ENCODE data around the gene CDKAL1. TPM values are rescaled to one million over a fixed set of nuclear protein-coding genes. Genes with fewer than 3 reads are reported as not detected.

CDKAL1 gene
- total RNA-seq, 1 experiment from 2014 or later: 11.8 TPM

DNA sequence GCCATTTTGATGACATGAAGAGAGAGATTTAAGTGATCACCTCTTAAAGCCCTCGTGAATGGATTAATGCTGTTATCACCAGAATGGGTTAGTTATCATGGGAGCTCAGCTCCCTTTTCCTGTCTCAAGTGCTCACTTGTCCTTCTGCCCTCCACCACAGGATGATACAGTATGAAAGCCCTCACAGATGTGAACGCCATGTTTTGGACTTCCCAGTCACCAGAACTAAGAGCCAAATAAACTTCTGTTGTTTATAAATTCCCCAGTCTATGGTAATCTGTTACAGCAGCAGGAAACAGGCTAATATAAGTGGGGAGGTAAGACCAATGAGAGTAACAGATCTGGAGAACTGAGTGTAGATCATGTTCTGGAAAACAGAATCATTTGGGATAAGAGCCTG, 493.2 kb downstream of the CDKAL1 start:
- intact Hi-C loops (cut with micrococcal nuclease): no loop called here
- no peak for TF ChIP-seq CTCF (IDR thresholded peaks at IDR 0.05; ENCODE audit: unreplicated experiment)
- ChIA-PET POLR2A (no interaction called here), CTCF (no interaction called here)
- Mint-ChIP-seq H3K4me1 (ENCODE audit: insufficient read depth, unreplicated experiment) (peaks cover 22% of the 10 kb centered on the region), H3K9me3 (ENCODE audit: unreplicated experiment) (peaks cover 11% of the 10 kb centered on the region), H3K36me3 (ENCODE audit: insufficient read depth, unreplicated experiment) (no peaks in the 10 kb centered on the region), H3K27ac (ENCODE audit: low read depth, unreplicated experiment) (peak overlapping the region; percentile 73), H3K4me3 (ENCODE audit: unreplicated experiment) (no peak overlapping the region), H3K27me3 (ENCODE audit: insufficient read depth, unreplicated experiment) (no peaks in the 10 kb centered on the region)
- BruUV-seq (replicated peaks): no TSS peak
- DNase-seq (ENCODE audit: unreplicated experiment): no peak

- no peak for DNase-seq (ENCODE audit: unreplicated experiment)
- peaks cover 24% of the 10 kb centered on the region for H3K4me1 Mint-ChIP-seq (ENCODE audit: insufficient read depth, unreplicated experiment)
- CTCF ChIA-PET: no interaction called here
- H3K36me3 Mint-ChIP-seq (ENCODE audit: insufficient read depth, unreplicated experiment): no peaks in the 10 kb centered on the region
- no peak overlapping the region for H3K4me3 Mint-ChIP-seq (ENCODE audit: unreplicated experiment)
- POLR2A ChIA-PET: interaction anchor here (0.6 to 1.3 kb wide), 2 partner anchors 153 to 154 kb away, joined by 3 read pairs; no protein-coding TSS in a partner anchor
- no peak overlapping the region for H3K27ac Mint-ChIP-seq (ENCODE audit: low read depth, unreplicated experiment)
- no TSS peak for BruUV-seq (replicated peaks)
- H3K9me3 Mint-ChIP-seq (ENCODE audit: unreplicated experiment): peaks cover 11% of the 10 kb centered on the region
- intact Hi-C loops (cut with micrococcal nuclease): loop anchor here (5.0 kb wide), 1 partner anchor 231 kb away; no protein-coding TSS in a partner anchor
- no peak for TF ChIP-seq CTCF (IDR thresholded peaks at IDR 0.05; ENCODE audit: unreplicated experiment)
- no peaks in the 10 kb centered on the region for H3K27me3 Mint-ChIP-seq (ENCODE audit: insufficient read depth, unreplicated experiment)
Measured at GRCh38 chr6:21031182-21031581, 496.9 kb downstream of the CDKAL1 start.

GRCh38 chr6:21033084-21033483, 498.8 kb downstream of the CDKAL1 start:
- intact Hi-C loops (cut with micrococcal nuclease): loop anchor here (5.0 kb wide), 1 partner anchor 229 kb away; no protein-coding TSS in a partner anchor
- TF ChIP-seq CTCF (IDR thresholded peaks at IDR 0.05; ENCODE audit: unreplicated experiment): no peak
- POLR2A ChIA-PET: interaction anchor here (1.6 to 3.2 kb wide), 5 partner anchors 8 to 560 kb away, joined by 4 to 16 read pairs (median 5); partner anchors contain the start of gene SOX4
- TSS peak; percentile 80 for BruUV-seq (replicated peaks)
- Mint-ChIP-seq H3K4me3 (ENCODE audit: unreplicated experiment) (peak overlapping the region; percentile 49), H3K36me3 (ENCODE audit: insufficient read depth, unreplicated experiment) (no peaks in the 10 kb centered on the region), H3K4me1 (ENCODE audit: insufficient read depth, unreplicated experiment) (peaks cover 16% of the 10 kb centered on the region), H3K27ac (ENCODE audit: low read depth, unreplicated experiment) (peak overlapping the region; percentile 72), H3K9me3 (ENCODE audit: unreplicated experiment) (no peaks in the 10 kb centered on the region), H3K27me3 (ENCODE audit: insufficient read depth, unreplicated experiment) (no peaks in the 10 kb centered on the region)
- DNase-seq (ENCODE audit: unreplicated experiment): no peak
- CTCF ChIA-PET: no interaction called here

DNA sequence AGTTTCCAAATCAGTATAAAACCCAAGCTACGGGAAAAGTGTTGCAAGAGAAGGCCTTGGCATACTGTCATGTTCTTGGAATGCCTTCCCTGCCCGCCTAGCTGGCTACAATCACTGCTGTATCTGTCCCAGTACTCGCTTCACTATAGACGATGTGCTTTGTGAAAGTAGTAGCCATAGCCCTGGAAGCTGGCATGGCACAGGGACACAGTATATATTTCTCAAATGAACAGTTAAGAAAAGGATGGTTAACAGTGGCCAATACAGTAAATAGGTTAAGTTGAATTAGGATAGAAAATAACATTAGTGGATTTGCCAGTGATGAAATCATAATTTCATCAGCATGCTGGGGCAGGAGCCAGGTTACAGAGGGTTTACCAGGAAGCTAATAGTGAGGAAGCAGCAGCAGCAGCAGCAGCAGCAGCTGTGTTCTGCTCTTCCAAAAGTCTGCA, 499.3 kb downstream of the CDKAL1 start:
- Mint-ChIP-seq H3K27me3 (ENCODE audit: insufficient read depth, unreplicated experiment) (no peaks in the 10 kb centered on the region), H3K4me3 (ENCODE audit: unreplicated experiment) (peak overlapping the region; percentile 49), H3K27ac (ENCODE audit: low read depth, unreplicated experiment) (peak overlapping the region; percentile 72), H3K36me3 (ENCODE audit: insufficient read depth, unreplicated experiment) (no peaks in the 10 kb centered on the region), H3K4me1 (ENCODE audit: insufficient read depth, unreplicated experiment) (peaks cover 16% of the 10 kb centered on the region), H3K9me3 (ENCODE audit: unreplicated experiment) (no peaks in the 10 kb centered on the region)
- peak; percentile 90 for DNase-seq (ENCODE audit: unreplicated experiment)
- ChIA-PET CTCF (interaction anchor here (0.9 kb wide), 1 partner anchor 24 kb away, joined by 4 read pairs; no protein-coding TSS in a partner anchor), POLR2A (interaction anchor here (0.6 to 3.2 kb wide), 9 partner anchors 8 to 560 kb away, joined by 3 to 16 read pairs (median 4); partner anchors contain the start of gene SOX4)
- intact Hi-C loops (cut with micrococcal nuclease): loop anchor here (5.0 kb wide), 1 partner anchor 229 kb away; no protein-coding TSS in a partner anchor
- no peak for TF ChIP-seq CTCF (IDR thresholded peaks at IDR 0.05; ENCODE audit: unreplicated experiment)
- no TSS peak for BruUV-seq (replicated peaks)
